ENCODE measurements around the gene BPIFB2. TPM values are rescaled to one million over a fixed set of nuclear protein-coding genes. Genes with fewer than 3 reads are reported as not detected.

BPIFB2 gene
- total and polyA plus RNA-seq, 2 donors (not counting 3 experiments of a cell fraction or from before 2014, with no cell fraction given), result not detected

DNA sequence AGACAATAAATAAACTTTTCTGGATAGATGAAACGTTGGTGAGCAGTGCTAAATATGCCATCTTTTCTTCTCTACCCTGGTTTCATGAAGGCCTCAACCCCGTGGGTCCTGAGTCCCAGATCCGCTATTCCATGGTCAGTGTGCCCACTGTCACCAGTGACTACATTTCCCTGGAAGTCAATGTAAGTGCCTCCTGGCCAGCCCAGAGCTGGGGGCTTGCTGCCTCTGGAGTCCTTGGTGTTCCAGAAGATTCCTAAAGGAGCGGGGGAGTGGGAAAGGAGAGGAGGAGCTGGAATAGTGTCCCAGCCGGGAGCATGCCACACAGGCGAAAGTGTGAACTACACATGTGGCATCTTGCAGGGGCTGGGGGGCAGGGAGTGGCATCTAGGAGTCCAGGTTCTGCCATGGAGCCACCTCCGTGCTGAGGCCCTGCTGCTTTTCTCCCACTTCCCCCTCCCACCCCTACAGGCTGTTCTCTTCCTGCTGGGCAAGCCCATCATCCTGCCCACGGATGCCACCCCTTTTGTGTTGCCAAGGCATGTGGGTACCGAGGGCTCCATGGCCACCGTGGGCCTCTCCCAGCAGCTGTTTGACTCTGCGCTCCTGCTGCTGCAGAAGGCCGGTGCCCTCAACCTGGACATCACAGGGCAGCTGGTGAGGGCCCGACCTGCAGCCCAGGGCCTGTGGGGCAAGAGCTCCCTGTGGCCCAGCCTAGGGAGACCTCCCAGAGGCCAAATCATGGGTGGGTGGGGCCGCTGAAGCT, 10.8 kb downstream of the BPIFB2 start:
- no peaks in the 10 kb centered on the region for H4K20me1 ChIP-seq (replicated peaks; ENCODE audit: control insufficient read depth, extremely low read depth, insufficient read depth, low read length)
- TF ChIP-seq POLR2A (IDR thresholded peaks at IDR 0.05; ENCODE audit: low read depth, low read length) (no peak), MYC (IDR thresholded peaks at IDR 0.05; ENCODE audit: low read depth, low read length) (no peak), POLR2AphosphoS5 (IDR thresholded peaks at IDR 0.05; ENCODE audit: insufficient read depth, low read depth, low read length) (no peak), FOS (IDR thresholded peaks at IDR 0.05; ENCODE audit: borderline replicate concordance, insufficient read depth, low read length) (no peak), EZH2 (IDR thresholded peaks at IDR 0.05; ENCODE audit: borderline replicate concordance, low read depth, low read length, severe bottlenecking) (no peak), GATA2 (IDR thresholded peaks at IDR 0.05; ENCODE audit: insufficient read depth, insufficient read length, low read depth, low read length) (no peak), JUN (IDR thresholded peaks at IDR 0.05; ENCODE audit: borderline replicate concordance, insufficient read depth, insufficient read length, low read depth) (no peak)
- TF ChIP-seq, protein P1, sequence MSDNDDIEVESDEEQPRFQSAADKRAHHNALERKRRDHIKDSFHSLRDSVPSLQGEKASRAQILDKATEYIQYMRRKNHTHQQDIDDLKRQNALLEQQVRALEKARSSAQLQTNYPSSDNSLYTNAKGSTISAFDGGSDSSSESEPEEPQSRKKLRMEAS (IDR thresholded peaks at IDR 0.05; ENCODE audit: insufficient read depth, insufficient read length), result no peak
- TF ChIP-seq, protein P2, sequence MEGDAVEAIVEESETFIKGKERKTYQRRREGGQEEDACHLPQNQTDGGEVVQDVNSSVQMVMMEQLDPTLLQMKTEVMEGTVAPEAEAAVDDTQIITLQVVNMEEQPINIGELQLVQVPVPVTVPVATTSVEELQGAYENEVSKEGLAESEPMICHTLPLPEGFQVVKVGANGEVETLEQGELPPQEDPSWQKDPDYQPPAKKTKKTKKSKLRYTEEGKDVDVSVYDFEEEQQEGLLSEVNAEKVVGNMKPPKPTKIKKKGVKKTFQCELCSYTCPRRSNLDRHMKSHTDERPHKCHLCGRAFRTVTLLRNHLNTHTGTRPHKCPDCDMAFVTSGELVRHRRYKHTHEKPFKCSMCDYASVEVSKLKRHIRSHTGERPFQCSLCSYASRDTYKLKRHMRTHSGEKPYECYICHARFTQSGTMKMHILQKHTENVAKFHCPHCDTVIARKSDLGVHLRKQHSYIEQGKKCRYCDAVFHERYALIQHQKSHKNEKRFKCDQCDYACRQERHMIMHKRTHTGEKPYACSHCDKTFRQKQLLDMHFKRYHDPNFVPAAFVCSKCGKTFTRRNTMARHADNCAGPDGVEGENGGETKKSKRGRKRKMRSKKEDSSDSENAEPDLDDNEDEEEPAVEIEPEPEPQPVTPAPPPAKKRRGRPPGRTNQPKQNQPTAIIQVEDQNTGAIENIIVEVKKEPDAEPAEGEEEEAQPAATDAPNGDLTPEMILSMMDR (IDR thresholded peaks at IDR 0.05; ENCODE audit: extremely low read depth in 1 of 2, insufficient read depth in 1 of 2, low read depth in 1 of 2, low read length in 2 of 2), result no peak
- no peak overlapping the region for H3K4me3 ChIP-seq (replicated peaks in 1 of 3; ENCODE audit: insufficient read depth in 1 of 3, low read depth in 1 of 3, low read length in 3 of 3)
- dilution Hi-C loops (cut with MboI; ENCODE audit: extremely low pct_ligation_motif_present, low sequenced_read_pairs) (no loop called here), intact Hi-C loops (cut with micrococcal nuclease) (no loop called here)
- H3K27me3 ChIP-seq (ENCODE audit: control insufficient read depth in 2 of 2, insufficient read depth in 2 of 2, low read length in 2 of 2), result no peaks in the 10 kb centered on the region
- no peak overlapping the region for H3K27ac ChIP-seq (ENCODE audit: insufficient read depth, low read depth, low read length)
- no peaks in the 10 kb centered on the region for H3K36me3 ChIP-seq (ENCODE audit: control insufficient read depth in 2 of 2, extremely low read depth in 1 of 2, insufficient read depth in 2 of 2, low read length in 2 of 2)
- POLR2A ChIA-PET, result no interaction called here
- CTCF ChIA-PET, result interaction anchor here (0.7 to 1.0 kb wide), 2 partner anchors 11 to 20 kb away, joined by 3 to 4 read pairs; no protein-coding TSS in a partner anchor
- no peaks in the 10 kb centered on the region for H3K4me1 ChIP-seq (ENCODE audit: control insufficient read depth, extremely low read depth, insufficient read depth, low read length)
- no peaks in the 10 kb centered on the region for H3K79me2 ChIP-seq (ENCODE audit: control insufficient read depth, insufficient read depth, low read length)
- DNase-seq (ENCODE audit: low read depth, low spot score), result no peak
- H3K9ac ChIP-seq (replicated peaks; ENCODE audit: extremely low read depth, insufficient read depth, low read length), result no peak overlapping the region
- H3K9me1 ChIP-seq (replicated peaks; ENCODE audit: control insufficient read depth, extremely low read depth, insufficient read depth, low read length), result no peaks in the 10 kb centered on the region
- FAIRE-seq, result no peak
- H3K9me3 ChIP-seq (replicated peaks; ENCODE audit: control insufficient read depth, insufficient read depth, low read length), result no peaks in the 10 kb centered on the region
- no peak overlapping the region for H3K4me2 ChIP-seq (ENCODE audit: insufficient read depth, low read length)
- BruUV-seq (replicated peaks), result no TSS peak
- no peak overlapping the region for H2AFZ ChIP-seq (ENCODE audit: low read depth, low read length)

All from endothelial cell of umbilical vein (primary cell).